Trophoblast cell (in vitro differentiated cells and primary cell): ENCODE results near the gene PGA4.

Experiments used
- DNase-seq, 2 donors: peaks; one replicate each; pipeline ENCODE4 v3.0.0-alpha.2; 2016
- H2AFZ ChIP-seq: 2 replicates; pipeline ENCODE4 v1.6.1; 2013; ENCODE audit warnings: low read length, moderate library complexity, mild to moderate bottlenecking; ENCODE audit not compliant: insufficient read depth, poor library complexity
- H2AK5ac ChIP-seq: 2 replicates; pipeline ENCODE4 v1.6.1; 2013; ENCODE audit warnings: mild to moderate bottlenecking, low read length
- H2BK120ac ChIP-seq: 2 replicates; pipeline ENCODE4 v1.6.1; 2013; ENCODE audit warnings: low read length, mild to moderate bottlenecking, moderate library complexity; ENCODE audit not compliant: insufficient read depth, poor library complexity
- H2BK12ac ChIP-seq: 2 replicates; pipeline ENCODE4 v1.6.1; 2013; ENCODE audit warnings: mild to moderate bottlenecking, low read length, moderate library complexity
- H2BK5ac ChIP-seq: 2 replicates; pipeline ENCODE4 v1.6.1; 2013; ENCODE audit warnings: low read length, low read depth, moderate library complexity, mild to moderate bottlenecking; ENCODE audit not compliant: poor library complexity
- H3K14ac ChIP-seq: 2 replicates; pipeline ENCODE4 v1.6.1; 2013; ENCODE audit warnings: mild to moderate bottlenecking, low read length
- H3K18ac ChIP-seq: 2 replicates; pipeline ENCODE4 v1.6.1; 2013; ENCODE audit warnings: mild to moderate bottlenecking, low read length
- H3K23ac ChIP-seq: 2 replicates; pipeline ENCODE4 v1.6.1; 2013; ENCODE audit warnings: low read length
- H3K27ac ChIP-seq: 2 replicates; pipeline ENCODE4 v1.5.1; 2013; ENCODE audit warnings: low read depth, mild to moderate bottlenecking, inconsistent platforms, low read length, moderate library complexity
- H3K27me3 ChIP-seq: 2 replicates; pipeline ENCODE4 v1.6.1; 2013; ENCODE audit warnings: inconsistent platforms, mild to moderate bottlenecking, low read length, moderate library complexity; ENCODE audit not compliant: insufficient read depth
- H3K36me3 ChIP-seq, 2 experiments: 1 replicate in 1 of 2; 2 replicates in 1 of 2; pipeline ENCODE4 v1.6.1; 2013; ENCODE audit warnings: low read length in 2 of 2, mild to moderate bottlenecking in 2 of 2, moderate library complexity in 1 of 2; ENCODE audit not compliant: insufficient read depth in 2 of 2, control insufficient read depth in 1 of 2
- H3K4ac ChIP-seq: 2 replicates; pipeline ENCODE4 v1.6.1; 2013; ENCODE audit warnings: low read depth, mild to moderate bottlenecking, low read length, moderate library complexity
- H3K4me1 ChIP-seq, 2 experiments: 1 replicate in 1 of 2; 2 replicates in 1 of 2; pipeline ENCODE4 v1.6.1; 2013; ENCODE audit warnings: low read length in 2 of 2, mild to moderate bottlenecking in 2 of 2, moderate library complexity in 1 of 2; ENCODE audit not compliant: insufficient read depth in 2 of 2, control insufficient read depth in 1 of 2
- H3K4me2 ChIP-seq: 2 replicates; pipeline ENCODE4 v1.6.1; 2013; ENCODE audit warnings: inconsistent platforms, mild to moderate bottlenecking, low read length, moderate library complexity
- H3K4me3 ChIP-seq: 2 replicates; pipeline ENCODE4 v1.5.1; 2013; ENCODE audit warnings: mild to moderate bottlenecking, low read depth, low read length, inconsistent platforms
- H3K79me1 ChIP-seq: one replicate; pipeline ENCODE4 v1.6.1; 2013; ENCODE audit warnings: low read length
- H3K79me2 ChIP-seq: 2 replicates; pipeline ENCODE4 v1.6.1; 2013; ENCODE audit warnings: low read length, mild to moderate bottlenecking; ENCODE audit not compliant: control insufficient read depth, insufficient read depth, poor library complexity
- H3K9ac ChIP-seq: 2 replicates; pipeline ENCODE4 v1.6.1; 2013; ENCODE audit warnings: mild to moderate bottlenecking, low read length
- H3K9me3 ChIP-seq: 2 replicates; pipeline ENCODE4 v1.6.1; 2013; ENCODE audit warnings: low read depth, mild to moderate bottlenecking, control low read depth, inconsistent platforms, low read length; ENCODE audit not compliant: insufficient read depth
- H4K12ac ChIP-seq: 2 replicates; pipeline ENCODE4 v1.6.1; 2013; ENCODE audit warnings: low read depth, mild to moderate bottlenecking, low read length, moderate library complexity
- H4K8ac ChIP-seq: 2 replicates; pipeline ENCODE4 v1.6.1; 2013; ENCODE audit warnings: low read depth, mild to moderate bottlenecking, low read length, moderate library complexity
- H4K91ac ChIP-seq: one replicate; pipeline ENCODE4 v1.6.1; 2013; ENCODE audit warnings: low read depth, mild to moderate bottlenecking, low read length, moderate library complexity
- WGBS: extraction: QIAGEN DNeasy Blood & Tissue Kit; methylation state at CpG from one replicate; pipeline ENCODE4 v1.1.7; 2013; ENCODE audit warnings: missing lambda C conversion rate; ENCODE audit not compliant: insufficient read length, insufficient coverage; ENCODE audit errors: extremely low coverage; 5-methylcytosine and 5-hydroxymethylcytosine counted together

Gene PGA4

DNA sequence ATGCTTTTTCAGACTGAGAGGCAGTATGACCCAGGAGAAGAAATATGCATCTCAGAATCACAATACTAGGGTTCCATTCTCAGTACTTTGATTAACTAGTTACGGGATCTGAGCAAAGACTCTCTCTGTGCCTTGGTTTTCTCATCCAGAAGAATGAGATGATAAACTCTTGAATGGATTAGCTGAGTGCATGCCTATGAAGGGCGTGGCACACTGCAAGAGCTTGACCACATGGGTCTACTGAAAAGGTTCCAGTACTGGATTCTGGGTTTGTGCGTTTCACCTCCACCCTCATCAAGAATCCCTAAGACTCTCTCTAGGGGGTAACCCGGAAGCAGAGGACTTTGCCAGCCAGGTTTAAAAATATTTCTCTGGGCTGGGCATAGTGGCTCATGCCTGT, 44.5 kb downstream of the PGA4 start:
- H2BK5ac ChIP-seq, result no peak overlapping the region
- H3K14ac ChIP-seq, result no peak overlapping the region
- peak in 1 of 2 donors; percentile 46 for DNase-seq
- no peak overlapping the region for H2AFZ ChIP-seq
- no peak overlapping the region for H2BK120ac ChIP-seq
- H4K12ac ChIP-seq, result no peak overlapping the region
- H3K4ac ChIP-seq, result no peak overlapping the region
- no peaks in the 10 kb centered on the region for H3K4me1 ChIP-seq
- no peak overlapping the region for H4K91ac ChIP-seq
- H3K4me2 ChIP-seq, result no peak overlapping the region
- H3K9ac ChIP-seq, result no peak overlapping the region
- H3K27ac ChIP-seq, result no peak overlapping the region
- no CpG with 5 or more reads among the region's 4 CpGs for WGBS
- no peaks in the 10 kb centered on the region for H3K79me2 ChIP-seq
- no peak overlapping the region for H3K18ac ChIP-seq
- H4K8ac ChIP-seq, result no peak overlapping the region
- no peak overlapping the region for H2BK12ac ChIP-seq
- no peak overlapping the region for H2AK5ac ChIP-seq
- H3K79me1 ChIP-seq, result no peaks in the 10 kb centered on the region
- H3K27me3 ChIP-seq, result no peaks in the 10 kb centered on the region
- peaks cover 0 to 3% of the 10 kb centered on the region in 2 experiments for H3K36me3 ChIP-seq
- H3K4me3 ChIP-seq, result no peak overlapping the region
- peaks cover 2% of the 10 kb centered on the region for H3K9me3 ChIP-seq
- H3K23ac ChIP-seq, result no peak overlapping the region

DNA sequence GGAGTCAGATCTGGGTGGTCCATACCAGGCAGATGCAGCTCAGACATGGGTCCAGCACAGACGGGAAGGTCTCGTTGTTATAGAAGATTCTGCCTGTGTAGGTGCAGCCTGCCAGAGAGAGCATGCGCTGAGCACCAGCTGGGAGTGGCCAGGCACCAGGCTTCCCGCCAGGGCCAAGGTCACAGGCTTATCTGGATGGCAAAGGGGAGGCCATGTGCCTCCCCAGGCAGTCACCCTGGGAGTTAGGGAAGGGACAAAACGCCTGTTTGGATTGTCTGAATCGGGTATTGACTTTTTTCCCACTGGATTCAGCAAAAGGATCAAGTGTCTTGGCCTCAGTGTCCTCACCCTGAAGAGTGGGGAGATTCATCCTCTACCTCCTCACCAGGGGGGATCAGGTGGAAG, 45.3 kb downstream of the PGA4 start:
- DNase-seq, result no peak
- no peak overlapping the region for H2AK5ac ChIP-seq
- H3K14ac ChIP-seq, result no peak overlapping the region
- no peak overlapping the region for H3K4me3 ChIP-seq
- H4K12ac ChIP-seq, result no peak overlapping the region
- H3K9ac ChIP-seq, result no peak overlapping the region
- no peak overlapping the region for H2AFZ ChIP-seq
- no peak overlapping the region for H3K27ac ChIP-seq
- H4K8ac ChIP-seq, result no peak overlapping the region
- no CpG with 5 or more reads among the region's 6 CpGs for WGBS
- H3K4me2 ChIP-seq, result no peak overlapping the region
- no peak overlapping the region for H4K91ac ChIP-seq
- no peaks in the 10 kb centered on the region for H3K79me1 ChIP-seq
- H3K9me3 ChIP-seq, result peaks cover 2% of the 10 kb centered on the region
- peaks cover 0 to 4% of the 10 kb centered on the region in 2 experiments for H3K36me3 ChIP-seq
- H2BK5ac ChIP-seq, result no peak overlapping the region
- H3K4me1 ChIP-seq, result no peaks in the 10 kb centered on the region
- no peak overlapping the region for H2BK120ac ChIP-seq
- no peak overlapping the region for H3K23ac ChIP-seq
- H3K18ac ChIP-seq, result no peak overlapping the region
- no peak overlapping the region for H2BK12ac ChIP-seq
- H3K79me2 ChIP-seq, result no peaks in the 10 kb centered on the region
- H3K4ac ChIP-seq, result no peak overlapping the region
- H3K27me3 ChIP-seq, result no peaks in the 10 kb centered on the region

DNA sequence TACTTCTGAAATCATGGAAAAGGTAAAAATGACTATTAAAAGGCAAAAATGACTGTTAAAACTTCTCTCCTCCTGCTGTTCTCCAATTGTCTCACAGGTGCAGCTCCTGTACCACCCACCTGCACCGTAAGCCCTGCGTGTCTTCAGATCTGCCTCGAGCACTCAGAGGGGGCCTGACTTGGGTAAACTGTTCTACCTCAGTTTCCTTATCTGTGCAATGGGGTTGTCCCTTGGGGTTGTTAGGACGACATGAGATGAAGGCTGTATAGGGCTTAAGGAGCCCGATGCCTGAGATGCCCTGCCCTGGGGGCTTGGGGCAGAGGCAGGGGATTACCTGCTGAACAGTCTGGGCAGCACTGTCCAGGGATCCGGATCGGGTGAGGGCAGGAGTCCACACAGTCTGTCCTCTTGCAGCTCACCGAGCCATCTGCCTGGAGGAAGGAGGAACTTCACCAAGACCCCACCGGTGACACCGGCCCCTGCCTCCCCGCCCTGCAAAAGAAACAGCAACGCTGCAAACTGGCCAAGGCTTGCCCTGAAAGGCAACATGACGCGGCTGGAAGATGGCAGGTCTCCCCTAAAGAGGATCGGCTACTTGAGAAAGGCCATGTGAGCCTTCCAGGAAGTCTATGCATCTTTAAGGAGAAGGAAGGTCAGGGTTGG, 46.6 kb downstream of the PGA4 start:
- H4K8ac ChIP-seq, result no peak overlapping the region
- no peak overlapping the region for H3K27ac ChIP-seq
- H2AFZ ChIP-seq, result no peak overlapping the region
- H3K79me2 ChIP-seq, result no peaks in the 10 kb centered on the region
- no CpG with 5 or more reads among the region's 15 CpGs for WGBS
- H3K4me3 ChIP-seq, result no peak overlapping the region
- H2AK5ac ChIP-seq, result no peak overlapping the region
- no peak overlapping the region for H3K4me2 ChIP-seq
- H3K23ac ChIP-seq, result no peak overlapping the region
- no peaks in the 10 kb centered on the region for H3K4me1 ChIP-seq
- H3K27me3 ChIP-seq, result no peaks in the 10 kb centered on the region
- no peaks in the 10 kb centered on the region for H3K79me1 ChIP-seq
- no peak overlapping the region for H2BK12ac ChIP-seq
- H3K36me3 ChIP-seq, result peaks cover 0 to 4% of the 10 kb centered on the region in 2 experiments
- no peak overlapping the region for H3K9ac ChIP-seq
- H3K18ac ChIP-seq, result no peak overlapping the region
- H4K91ac ChIP-seq, result no peak overlapping the region
- no peak for DNase-seq
- H4K12ac ChIP-seq, result no peak overlapping the region
- no peak overlapping the region for H2BK5ac ChIP-seq
- H3K9me3 ChIP-seq, result peaks cover 2% of the 10 kb centered on the region
- H3K14ac ChIP-seq, result no peak overlapping the region
- no peak overlapping the region for H3K4ac ChIP-seq
- no peak overlapping the region for H2BK120ac ChIP-seq

DNA sequence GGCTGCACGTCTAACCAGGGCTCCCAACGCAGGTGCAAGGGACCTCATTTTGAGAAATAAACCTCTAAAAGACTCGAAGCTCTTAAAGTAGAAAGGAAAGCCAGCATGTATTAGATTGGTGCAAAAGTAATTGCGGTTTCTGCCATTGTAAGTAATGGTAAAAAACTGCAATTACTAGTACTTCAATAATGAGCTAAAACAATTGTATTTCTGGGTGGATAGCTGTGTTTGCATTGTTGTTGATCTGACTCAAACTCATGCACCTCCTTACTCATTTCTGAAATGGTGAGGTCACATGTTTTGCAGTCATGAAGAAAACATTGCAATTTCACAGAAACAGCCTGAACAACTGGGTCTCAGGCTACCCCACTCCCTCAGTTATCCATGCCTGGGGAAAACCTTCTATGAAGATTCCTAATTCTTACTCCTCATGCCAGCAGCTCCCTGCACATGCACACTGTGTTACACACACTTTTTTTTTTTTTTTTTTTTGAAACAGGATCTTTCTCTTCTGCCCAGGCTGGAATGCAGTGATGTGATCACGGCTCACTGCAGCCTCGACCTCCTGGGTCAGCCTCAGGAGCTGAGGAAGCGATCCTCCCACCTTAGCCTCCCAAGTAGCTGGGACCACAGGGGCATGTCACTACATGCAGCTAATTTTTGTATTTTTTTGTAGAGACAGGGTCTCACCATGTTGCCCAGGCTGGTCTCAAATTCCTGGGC, 48.4 kb downstream of the PGA4 start:
- H3K79me2 ChIP-seq, result no peaks in the 10 kb centered on the region
- no peak overlapping the region for H3K14ac ChIP-seq
- no peak overlapping the region for H4K8ac ChIP-seq
- no peak overlapping the region for H4K91ac ChIP-seq
- no peak overlapping the region for H2AK5ac ChIP-seq
- H3K4me3 ChIP-seq, result no peak overlapping the region
- DNase-seq, result peak; percentile 47 to 72
- H3K4me1 ChIP-seq, result no peaks in the 10 kb centered on the region
- H3K79me1 ChIP-seq, result no peaks in the 10 kb centered on the region
- no peak overlapping the region for H2BK12ac ChIP-seq
- H3K27ac ChIP-seq, result no peak overlapping the region
- H3K36me3 ChIP-seq, result peaks cover 0 to 10% of the 10 kb centered on the region in 2 experiments
- WGBS, result no CpG with 5 or more reads among the region's 7 CpGs
- no peak overlapping the region for H4K12ac ChIP-seq
- H3K4ac ChIP-seq, result no peak overlapping the region
- H3K9me3 ChIP-seq, result peaks cover 2% of the 10 kb centered on the region
- no peak overlapping the region for H2BK5ac ChIP-seq
- no peak overlapping the region for H2AFZ ChIP-seq
- H3K4me2 ChIP-seq, result no peak overlapping the region
- no peak overlapping the region for H2BK120ac ChIP-seq
- H3K18ac ChIP-seq, result no peak overlapping the region
- H3K27me3 ChIP-seq, result no peaks in the 10 kb centered on the region
- no peak overlapping the region for H3K9ac ChIP-seq
- no peak overlapping the region for H3K23ac ChIP-seq
